ENCODE results near the gene SORBS1.

The SORBS1 gene

GRCh38 chr10:95542761-95543160 is 18.4 kb downstream of the SORBS1 start:
- Histone ChIP-seq H2AFZ (ENCODE audit: low read length) (no peak overlapping the region), H3K9ac (ENCODE audit: low read length) (no peak overlapping the region), H3K9me3 (replicated peaks; ENCODE audit: insufficient read depth, low read length) (no peaks in the 10 kb centered on the region), H3K79me2 (ENCODE audit: low read length) (no peaks in the 10 kb centered on the region), H3K27ac (ENCODE audit: low read length) (no peak overlapping the region), H3F3A (ENCODE audit: insufficient read depth, low read length) (no peaks in the 10 kb centered on the region), H3K4me1 (ENCODE audit: low read length) (no peaks in the 10 kb centered on the region), H3K4me3 (ENCODE audit: low read length) (no peak overlapping the region), H3K9me2 (replicated peaks; ENCODE audit: insufficient read depth, low read length) (no peaks in the 10 kb centered on the region), H3K4me2 (ENCODE audit: low read depth, low read length) (no peak overlapping the region), H4K20me1 (ENCODE audit: insufficient read depth, low read length) (no peaks in the 10 kb centered on the region), H3K36me3 (replicated peaks; ENCODE audit: insufficient read depth, low read length) (no peaks in the 10 kb centered on the region), H3K27me3 (replicated peaks; ENCODE audit: insufficient read depth, low read length) (no peaks in the 10 kb centered on the region)
- DNase-seq, result no peak
- TF ChIP-seq EZH2 (optimal IDR thresholded peaks at IDR 0.05; ENCODE audit: low read depth, low read length) (no peak), EZH2phosphoT487 (IDR thresholded peaks at IDR 0.05; ENCODE audit: low read length) (no peak), CTCF (IDR thresholded peaks at IDR 0.05; ENCODE audit: low read length) (no peak)

GRCh38 chr10:95542330-95542729 is 18.8 kb downstream of the SORBS1 start:
- Histone ChIP-seq H3K36me3 (replicated peaks; ENCODE audit: insufficient read depth, low read length) (no peaks in the 10 kb centered on the region), H4K20me1 (ENCODE audit: insufficient read depth, low read length) (no peaks in the 10 kb centered on the region), H3K4me2 (ENCODE audit: low read depth, low read length) (no peak overlapping the region), H3K27me3 (replicated peaks; ENCODE audit: insufficient read depth, low read length) (no peaks in the 10 kb centered on the region), H3K27ac (ENCODE audit: low read length) (no peak overlapping the region), H3K9me2 (replicated peaks; ENCODE audit: insufficient read depth, low read length) (no peaks in the 10 kb centered on the region), H3K79me2 (ENCODE audit: low read length) (no peaks in the 10 kb centered on the region), H3K4me1 (ENCODE audit: low read length) (no peaks in the 10 kb centered on the region), H2AFZ (ENCODE audit: low read length) (no peak overlapping the region), H3K9ac (ENCODE audit: low read length) (no peak overlapping the region), H3K9me3 (replicated peaks; ENCODE audit: insufficient read depth, low read length) (no peaks in the 10 kb centered on the region), H3K4me3 (ENCODE audit: low read length) (no peak overlapping the region), H3F3A (ENCODE audit: insufficient read depth, low read length) (no peaks in the 10 kb centered on the region)
- no peak for DNase-seq
- TF ChIP-seq EZH2phosphoT487 (IDR thresholded peaks at IDR 0.05; ENCODE audit: low read length) (no peak), EZH2 (optimal IDR thresholded peaks at IDR 0.05; ENCODE audit: low read depth, low read length) (no peak), CTCF (IDR thresholded peaks at IDR 0.05; ENCODE audit: low read length) (no peak)

GRCh38 chr10:95540514-95541052 is 20.6 kb downstream of the SORBS1 start:
- H2AFZ ChIP-seq (ENCODE audit: low read length), result no peak overlapping the region
- no peaks in the 10 kb centered on the region for H3K4me1 ChIP-seq (ENCODE audit: low read length)
- TF ChIP-seq EZH2 (optimal IDR thresholded peaks at IDR 0.05; ENCODE audit: low read depth, low read length), result no peak
- no peak for TF ChIP-seq EZH2phosphoT487 (IDR thresholded peaks at IDR 0.05; ENCODE audit: low read length)
- DNase-seq, result no peak
- no peaks in the 10 kb centered on the region for H4K20me1 ChIP-seq (ENCODE audit: insufficient read depth, low read length)
- no peak overlapping the region for H3K9ac ChIP-seq (ENCODE audit: low read length)
- H3K9me2 ChIP-seq (replicated peaks; ENCODE audit: insufficient read depth, low read length), result no peaks in the 10 kb centered on the region
- no peak overlapping the region for H3K4me2 ChIP-seq (ENCODE audit: low read depth, low read length)
- no peaks in the 10 kb centered on the region for H3K36me3 ChIP-seq (replicated peaks; ENCODE audit: insufficient read depth, low read length)
- no peaks in the 10 kb centered on the region for H3K79me2 ChIP-seq (ENCODE audit: low read length)
- no peaks in the 10 kb centered on the region for H3K27me3 ChIP-seq (replicated peaks; ENCODE audit: insufficient read depth, low read length)
- no peaks in the 10 kb centered on the region for H3K9me3 ChIP-seq (replicated peaks; ENCODE audit: insufficient read depth, low read length)
- H3K4me3 ChIP-seq (ENCODE audit: low read length), result no peak overlapping the region
- no peaks in the 10 kb centered on the region for H3F3A ChIP-seq (ENCODE audit: insufficient read depth, low read length)
- no peak overlapping the region for H3K27ac ChIP-seq (ENCODE audit: low read length)

- no peak for DNase-seq
- no peak for TF ChIP-seq EZH2 (optimal IDR thresholded peaks at IDR 0.05; ENCODE audit: low read depth, low read length)
- no peak for TF ChIP-seq CTCF (IDR thresholded peaks at IDR 0.05; ENCODE audit: low read length)
- no peak for TF ChIP-seq EZH2phosphoT487 (IDR thresholded peaks at IDR 0.05; ENCODE audit: low read length)
- no peak overlapping the region for H3K27ac ChIP-seq (ENCODE audit: low read length)
Observed at GRCh38 chr10:95539560-95540284, 21.4 kb downstream of the SORBS1 start.

More at GRCh38 chr10:95539560-95540284, 21.4 kb downstream of the SORBS1 start:
- no peaks in the 10 kb centered on the region for H3K27me3 ChIP-seq (replicated peaks; ENCODE audit: insufficient read depth, low read length)
- H3K9ac ChIP-seq (ENCODE audit: low read length), result no peak overlapping the region
- no peak overlapping the region for H3K4me3 ChIP-seq (ENCODE audit: low read length)
- H2AFZ ChIP-seq (ENCODE audit: low read length), result no peak overlapping the region
- no peaks in the 10 kb centered on the region for H3K9me3 ChIP-seq (replicated peaks; ENCODE audit: insufficient read depth, low read length)
- H3K9me2 ChIP-seq (replicated peaks; ENCODE audit: insufficient read depth, low read length), result no peaks in the 10 kb centered on the region
- H4K20me1 ChIP-seq (ENCODE audit: insufficient read depth, low read length), result no peaks in the 10 kb centered on the region
- H3F3A ChIP-seq (ENCODE audit: insufficient read depth, low read length), result no peaks in the 10 kb centered on the region
- H3K79me2 ChIP-seq (ENCODE audit: low read length), result no peaks in the 10 kb centered on the region
- no peak overlapping the region for H3K4me2 ChIP-seq (ENCODE audit: low read depth, low read length)
- no peaks in the 10 kb centered on the region for H3K36me3 ChIP-seq (replicated peaks; ENCODE audit: insufficient read depth, low read length)
- no peaks in the 10 kb centered on the region for H3K4me1 ChIP-seq (ENCODE audit: low read length)
